Islet precursor cell (in vitro differentiated cells): ENCODE results near the gene OLFM3.

Source experiments
- DNase-seq: peaks from one replicate; pipeline ENCODE4 v3.0.0-alpha.2; 2018

The OLFM3 gene

DNA sequence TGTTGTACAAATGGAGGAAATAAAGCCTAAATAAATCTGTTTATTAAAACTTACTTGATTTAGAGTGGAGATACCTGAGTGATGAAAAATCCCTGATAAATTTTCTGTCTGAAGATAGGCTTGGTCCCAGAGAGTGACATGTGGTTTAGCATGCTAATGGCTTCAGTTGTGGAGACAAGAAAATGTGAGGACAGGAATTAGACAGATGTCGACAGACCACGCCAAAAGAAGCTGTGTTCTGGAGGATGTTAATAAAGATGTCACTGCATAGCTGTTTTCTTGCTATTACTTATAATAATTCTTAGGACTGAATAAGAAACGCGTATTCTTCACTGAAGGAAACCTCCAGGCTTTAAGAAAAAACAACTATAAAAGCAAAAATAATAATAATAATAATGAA is 154.9 kb downstream of the OLFM3 start:
- no peak for DNase-seq

DNA sequence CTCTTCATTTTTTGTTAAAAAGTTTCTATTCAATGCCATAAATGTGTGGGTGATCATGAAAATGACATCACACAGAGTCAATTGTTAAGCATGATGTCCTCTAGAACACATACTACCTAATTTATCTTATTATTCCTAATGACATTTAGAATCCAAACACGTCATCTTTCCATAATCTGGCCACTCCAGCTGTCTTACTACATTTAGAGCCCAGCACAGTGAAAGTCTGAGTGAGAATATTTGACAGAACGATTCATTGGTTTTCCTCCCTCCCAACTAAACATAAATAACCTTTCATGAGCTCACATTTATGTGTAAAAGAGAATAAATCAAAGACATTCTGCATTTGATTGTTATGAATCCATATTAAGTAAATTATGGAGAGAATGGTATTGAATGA is 160.7 kb downstream of the OLFM3 start:
- DNase-seq: no peak

DNA sequence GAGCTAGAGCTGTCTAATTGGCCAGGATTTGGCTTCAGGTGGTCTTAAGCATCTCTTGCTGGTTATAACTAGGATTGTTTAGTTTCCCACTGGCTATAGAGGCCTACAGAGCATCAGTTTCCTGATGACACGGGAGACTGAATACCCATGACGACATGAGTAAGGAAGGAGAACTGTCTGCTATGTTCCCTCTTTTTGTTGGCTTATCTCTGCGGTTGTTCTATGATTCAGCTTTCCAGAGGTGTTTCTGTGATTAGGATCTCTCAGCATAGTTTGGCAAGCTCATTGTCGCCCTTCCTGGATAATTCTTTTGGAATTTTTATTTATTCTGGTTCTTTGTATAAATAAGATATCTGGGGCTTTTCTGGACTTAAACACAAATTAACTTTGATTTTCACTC is 163.4 kb downstream of the OLFM3 start:
- DNase-seq: no peak

DNA sequence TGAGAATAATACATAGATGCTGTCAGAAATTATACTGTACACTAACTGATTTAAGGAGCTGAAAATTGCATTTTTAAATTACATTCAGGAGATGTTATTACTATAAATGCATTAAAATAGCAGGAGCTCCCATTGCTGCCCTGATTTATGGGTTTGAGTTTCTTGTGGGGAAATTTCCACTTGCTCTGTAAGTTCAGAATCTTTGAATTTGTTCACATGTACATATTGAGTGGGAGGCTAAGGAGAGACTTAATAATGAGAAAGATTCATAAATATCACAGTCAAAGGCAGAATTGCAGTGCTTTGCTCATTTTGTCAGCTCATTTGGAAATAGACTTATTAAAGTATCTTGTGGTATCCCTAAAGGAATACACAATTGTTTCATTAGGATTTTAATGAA is 170.3 kb downstream of the OLFM3 start:
- no peak for DNase-seq

DNA sequence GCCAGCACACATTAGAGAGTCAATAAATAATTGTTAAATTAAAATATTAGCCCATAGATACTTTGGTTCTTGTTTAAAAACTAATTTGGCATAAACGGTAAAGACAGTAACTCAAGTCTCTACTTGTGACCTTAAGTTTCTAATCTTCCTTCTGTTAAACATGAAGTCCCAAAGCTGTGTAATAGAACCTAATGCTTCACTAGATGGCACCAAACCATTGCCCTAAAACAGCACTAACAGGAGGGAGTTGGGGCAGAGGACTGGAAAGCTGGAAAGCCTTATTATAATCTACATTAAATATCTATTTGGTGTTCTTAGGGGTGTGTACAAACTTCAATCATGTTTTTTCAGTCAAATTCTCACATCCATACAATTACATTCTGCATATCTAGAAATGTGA is 176.7 kb downstream of the OLFM3 start:
- DNase-seq: no peak

DNA sequence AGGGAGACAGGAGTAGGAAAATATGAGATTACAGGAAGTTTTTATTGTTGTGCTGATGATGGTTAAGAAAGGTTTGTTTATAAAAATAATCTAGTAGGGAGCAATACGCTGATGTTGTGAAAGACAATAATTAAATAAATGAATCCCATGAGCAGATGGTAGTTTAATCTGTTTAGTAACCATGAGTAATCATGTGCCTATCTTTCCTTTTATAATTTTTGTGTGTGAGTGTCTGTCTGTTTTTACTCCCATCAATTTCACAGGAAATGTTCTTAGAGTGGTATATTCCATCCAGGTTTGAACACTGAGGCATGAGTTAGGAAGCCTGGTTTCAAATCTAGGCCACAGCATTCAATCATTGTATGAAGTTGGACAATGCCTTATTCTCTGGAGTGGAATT is 180.5 kb downstream of the OLFM3 start:
- DNase-seq: no peak

DNA sequence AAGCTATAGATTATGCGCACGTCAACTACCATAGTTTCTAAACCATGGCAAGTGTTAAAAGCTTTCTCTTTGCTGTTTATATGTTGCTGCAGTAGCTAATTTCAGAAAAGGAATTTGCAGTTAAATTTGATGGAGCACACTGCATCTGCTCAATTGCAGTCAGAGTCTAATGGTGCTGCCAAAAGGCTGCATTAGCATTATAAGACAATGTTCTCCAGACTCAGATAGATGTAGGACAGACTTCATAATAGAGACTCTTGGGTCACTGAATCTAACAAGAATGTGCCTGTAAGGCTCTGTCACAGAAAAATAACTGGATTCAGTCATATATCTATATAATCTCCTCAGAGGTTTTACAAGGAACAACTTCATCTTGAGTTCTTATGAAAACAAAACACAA is 198.3 kb downstream of the OLFM3 start:
- DNase-seq: no peak

DNA sequence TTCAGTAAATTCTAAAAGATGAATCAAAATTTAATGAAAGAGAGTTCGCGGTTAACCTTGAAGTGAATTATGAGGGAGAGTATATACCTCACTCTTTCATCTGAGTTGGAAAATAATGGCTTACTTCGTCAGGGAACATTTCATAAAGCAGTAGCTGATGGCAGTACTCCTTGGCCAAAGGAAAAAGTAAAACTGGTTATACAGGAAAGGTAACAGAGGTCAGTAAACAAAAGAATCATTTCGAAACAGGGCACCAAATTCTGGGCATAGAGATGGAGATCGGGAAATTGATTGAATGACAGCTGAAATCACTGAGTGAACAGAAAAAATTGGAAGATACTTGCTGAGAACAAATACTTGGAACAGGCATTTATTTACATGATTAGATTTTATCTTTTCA is 199.0 kb downstream of the OLFM3 start:
- DNase-seq: no peak

DNA sequence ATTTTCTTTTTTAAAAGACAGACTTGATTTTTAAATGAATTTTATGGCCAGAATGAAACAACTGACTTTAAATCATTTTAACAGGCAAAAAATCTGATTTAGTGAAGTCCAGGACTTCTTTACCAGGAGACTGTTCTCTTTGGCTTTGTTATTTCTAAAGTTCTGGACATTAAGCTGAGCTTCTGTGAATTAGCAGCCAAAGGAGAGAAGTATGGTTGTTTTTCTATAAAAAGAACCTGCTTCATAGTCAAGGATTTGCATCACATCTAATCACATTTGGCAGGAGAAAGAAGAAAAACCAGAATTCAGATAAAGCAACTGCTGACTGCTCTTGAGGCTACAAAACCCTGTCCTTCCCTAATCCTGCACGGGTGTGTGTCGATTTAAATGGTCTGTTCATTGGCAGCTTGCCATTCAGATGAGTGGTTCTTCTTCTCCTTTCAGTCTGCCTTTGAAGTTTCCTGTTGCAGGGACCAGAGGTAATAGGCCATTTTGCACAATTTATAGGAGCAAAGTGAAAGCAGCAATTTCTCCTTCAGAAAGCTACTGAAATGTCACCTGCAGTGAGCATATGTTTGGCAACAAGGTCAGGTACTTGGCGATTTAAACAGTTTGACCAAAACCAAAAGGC is 215.4 kb downstream of the OLFM3 start:
- no peak for DNase-seq

DNA sequence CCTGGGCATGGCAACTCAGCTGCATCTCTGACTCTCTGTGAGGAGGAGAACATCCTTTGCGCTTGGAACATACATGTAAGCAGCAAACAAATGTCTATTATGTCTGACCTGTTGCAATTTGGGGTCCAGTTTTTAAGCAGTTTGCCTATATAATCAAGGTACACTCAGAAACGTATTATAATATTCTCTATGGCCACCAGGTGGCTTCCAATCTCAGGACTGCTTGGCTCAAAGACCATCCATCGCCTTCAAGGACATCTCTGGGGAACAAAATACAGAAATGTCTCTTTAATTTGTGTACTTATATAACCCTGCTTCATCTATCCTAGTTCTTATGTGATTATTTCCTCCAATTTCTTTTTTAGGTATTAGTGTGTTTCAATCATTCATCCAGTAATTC is 227.2 kb downstream of the OLFM3 start:
- DNase-seq: no peak

DNA sequence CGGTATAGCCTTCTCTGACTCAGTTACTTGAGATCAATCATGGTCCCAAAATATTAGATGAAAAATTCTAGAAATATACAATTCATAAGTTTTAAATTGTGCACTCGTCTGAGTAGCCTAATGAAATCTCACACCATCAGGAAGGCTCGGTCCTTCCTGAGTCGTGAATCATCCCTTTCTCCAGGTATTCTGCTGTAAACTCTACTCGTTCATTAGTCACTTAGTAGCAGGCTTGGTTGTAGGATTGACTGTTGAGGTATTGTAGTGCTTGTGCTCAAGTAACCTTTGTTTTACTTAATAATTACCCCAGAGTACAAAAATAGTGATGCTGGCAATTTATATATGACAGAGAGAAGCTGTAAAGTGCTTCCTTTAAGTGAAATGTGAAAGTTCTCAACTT is 238.7 kb downstream of the OLFM3 start:
- DNase-seq: no peak

DNA sequence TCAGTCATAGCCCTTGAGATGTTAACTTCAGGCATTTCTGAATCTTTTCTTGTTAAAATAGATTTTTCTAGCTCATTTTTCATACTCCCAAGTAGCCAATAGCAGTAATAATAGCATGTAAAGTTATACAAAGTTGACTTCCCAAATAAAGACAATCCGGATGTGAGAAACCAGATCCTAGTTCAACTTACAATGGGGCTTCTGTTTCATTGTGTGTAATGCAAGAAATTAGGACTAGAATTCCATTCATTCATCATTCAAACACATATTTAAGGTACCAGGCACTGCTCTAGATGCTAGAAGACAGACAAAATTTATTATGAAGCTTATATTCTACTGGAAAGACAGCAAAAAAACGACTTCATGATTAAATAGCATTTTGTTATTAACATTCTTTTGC is 240.3 kb downstream of the OLFM3 start:
- no peak for DNase-seq
